NCI-H2227 treated with DMSO at 0.1 percent for 48 hours (cell line): Measurements from ENCODE around the gene HEG1.

ENCODE experiments used
- DNase-seq: peaks from one replicate; lab custom pipeline; 2025; lab: John Stamatoyannopoulos, UW

Gene HEG1

DNA sequence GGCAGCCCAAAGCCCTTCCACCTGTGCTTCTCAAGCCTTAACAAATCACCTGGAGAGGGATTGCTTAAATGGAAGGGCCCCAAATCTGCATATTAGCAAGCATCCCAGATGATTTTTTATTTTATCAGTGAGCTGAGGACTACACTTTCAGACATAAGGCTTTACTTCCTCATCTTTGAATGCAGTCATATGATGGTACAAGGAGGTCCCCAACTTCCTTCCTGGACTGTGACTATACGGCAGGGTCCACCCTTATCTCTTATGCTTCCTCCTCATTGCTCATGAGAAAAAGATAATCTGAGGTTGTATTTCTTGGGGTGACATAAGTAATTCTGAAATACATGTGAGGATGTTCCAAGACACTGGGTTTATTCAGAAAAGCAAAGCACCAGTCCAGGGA, 13.7 kb upstream of the HEG1 start:
- DNase-seq, result no peak

DNA sequence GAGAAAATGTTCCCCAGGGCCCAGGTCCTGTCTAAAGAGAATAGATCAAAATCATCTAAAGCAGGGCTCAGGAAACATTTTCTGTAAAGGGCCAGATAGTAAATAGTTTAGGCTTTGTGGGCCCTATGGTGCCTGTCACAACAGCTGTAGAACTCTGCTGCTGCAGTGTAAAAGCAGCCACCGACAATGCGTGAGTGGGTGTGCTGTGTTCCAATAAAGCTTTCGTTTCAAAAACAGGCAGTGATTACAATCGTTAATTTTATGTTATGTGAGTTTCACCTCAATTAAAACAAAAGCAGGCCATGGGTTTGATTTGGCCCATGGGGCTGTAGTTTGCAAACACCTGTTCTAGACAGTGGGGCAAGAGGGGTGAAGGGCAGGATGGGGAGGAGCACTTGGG, 12.5 kb upstream of the HEG1 start:
- DNase-seq, result no peak

DNA sequence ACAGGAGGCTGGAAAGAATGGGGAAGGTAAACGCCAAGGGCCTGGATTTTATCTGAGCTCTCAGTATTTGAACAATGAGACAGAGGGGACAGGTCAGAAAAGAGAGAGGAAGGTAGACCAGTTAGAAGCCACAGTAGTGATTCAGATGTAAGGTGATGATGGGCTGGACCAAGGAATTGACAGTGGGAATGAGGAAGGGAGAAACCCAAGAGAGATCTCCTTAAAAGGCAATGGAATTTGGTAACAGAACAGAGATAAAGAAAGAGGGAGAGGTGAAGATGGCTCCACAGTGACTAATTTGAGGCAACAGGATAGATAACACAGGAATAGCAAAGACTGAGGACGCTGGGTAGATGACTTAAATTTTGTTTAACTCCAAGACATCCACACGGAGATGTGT, 11.4 kb upstream of the HEG1 start:
- no peak for DNase-seq

DNA sequence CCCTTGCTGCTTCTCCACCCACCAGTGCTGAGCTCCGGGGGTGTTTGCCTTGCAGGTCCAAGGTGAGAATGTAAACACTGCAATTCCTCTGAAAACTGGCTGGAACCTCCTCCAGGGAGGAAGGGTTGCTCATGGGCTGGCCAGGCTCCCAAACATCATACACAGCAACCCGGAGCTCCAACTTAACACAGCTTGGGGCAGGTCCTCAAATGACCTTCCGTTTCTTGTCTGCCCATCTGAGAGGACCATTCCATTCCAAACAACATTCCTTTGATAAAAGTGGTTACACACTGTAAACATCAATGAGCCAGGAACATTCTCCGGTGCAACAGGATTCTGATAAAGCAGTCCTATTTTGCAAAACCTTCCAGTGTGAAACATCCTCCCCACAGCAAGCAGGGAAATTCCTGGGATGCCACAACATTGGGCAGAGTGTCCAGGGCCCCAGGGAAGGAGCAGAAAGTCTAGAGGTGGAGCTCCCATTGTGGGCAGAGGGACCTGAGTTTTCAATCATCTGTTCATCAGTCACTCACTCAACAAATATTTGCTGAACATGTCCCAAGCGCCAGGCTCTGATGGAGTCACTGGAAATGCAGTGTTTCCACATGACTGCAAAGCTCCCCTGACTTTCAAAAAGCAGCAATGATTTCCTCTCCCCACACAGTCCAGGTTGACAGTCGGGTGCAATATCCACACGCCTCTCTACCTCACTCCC, 7.3 kb upstream of the HEG1 start:
- DNase-seq, result no peak

DNA sequence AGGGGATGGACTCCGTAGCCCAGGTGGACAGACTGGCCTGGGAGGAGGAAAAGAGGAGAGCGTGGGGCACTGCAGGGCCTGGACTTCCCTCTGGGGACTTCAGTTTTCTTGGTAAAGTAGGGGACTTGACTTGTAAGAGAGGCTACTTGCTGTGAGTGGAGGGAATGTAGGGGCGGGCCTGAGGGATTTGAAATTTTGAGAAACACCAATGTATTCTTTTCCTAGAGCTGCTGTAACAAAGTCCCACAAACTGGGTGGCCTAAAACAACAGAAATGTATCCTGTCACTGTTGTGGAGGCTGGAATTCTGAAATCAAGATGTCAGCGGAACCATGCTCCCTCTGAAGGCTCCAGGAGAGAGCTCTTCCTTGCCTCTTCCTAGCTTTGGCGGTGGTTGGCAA, 5.8 kb upstream of the HEG1 start:
- no peak for DNase-seq

DNA sequence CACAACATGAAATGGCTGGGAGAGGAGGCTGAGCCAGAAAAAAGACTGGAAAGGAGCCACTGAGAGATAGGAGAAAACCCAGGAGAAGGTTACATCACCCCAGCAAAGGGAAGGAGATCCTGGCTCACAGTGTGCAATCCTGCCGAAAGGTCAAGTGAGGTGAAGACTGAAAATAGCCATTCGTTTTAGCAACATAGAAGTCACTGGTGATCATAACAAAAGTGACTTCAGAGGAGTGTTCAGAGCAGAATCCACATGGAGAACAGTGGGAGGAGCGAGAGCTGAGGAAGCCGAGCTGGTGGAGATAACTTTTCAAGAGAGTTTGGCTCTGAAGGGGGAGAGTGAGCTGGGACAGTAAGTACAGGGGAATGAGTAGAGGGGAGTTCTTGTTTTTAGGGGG, 5.4 kb upstream of the HEG1 start:
- DNase-seq, result no peak

DNA sequence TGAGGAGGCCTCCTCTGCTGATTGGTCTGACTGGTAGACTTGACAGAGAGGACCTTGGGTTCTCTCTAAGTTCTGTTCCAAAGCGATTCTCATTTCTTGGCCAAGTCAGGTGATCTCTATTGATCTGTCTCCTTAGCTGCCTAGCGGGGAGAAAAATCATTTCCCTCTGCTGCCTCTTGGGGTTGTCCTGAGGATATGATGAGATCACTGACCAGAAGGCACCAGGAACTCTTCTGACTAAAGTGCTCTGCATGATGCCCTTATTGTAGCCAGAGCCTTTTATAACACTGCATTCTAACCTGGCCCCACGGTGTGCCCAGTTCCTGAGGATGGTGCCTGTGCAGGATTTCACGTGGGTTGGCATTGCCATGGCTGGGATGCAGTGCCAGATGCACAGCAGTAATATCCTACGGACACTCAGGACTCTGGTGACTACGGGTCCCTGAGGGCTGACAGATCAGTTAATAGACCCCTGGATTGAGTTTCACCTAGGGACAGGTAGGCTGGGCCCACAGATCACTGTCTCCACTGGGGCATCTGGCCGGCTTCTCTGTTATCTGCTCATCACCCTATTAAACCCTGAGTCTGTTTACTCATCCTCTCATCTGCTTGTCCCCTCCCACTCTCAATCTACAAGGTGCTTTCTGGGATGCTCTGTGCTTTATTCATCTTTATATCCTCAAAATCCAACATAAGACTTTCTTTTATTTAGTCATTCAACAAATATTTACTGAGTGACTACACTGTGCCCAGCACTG, 3.9 kb upstream of the HEG1 start:
- no peak for DNase-seq

DNA sequence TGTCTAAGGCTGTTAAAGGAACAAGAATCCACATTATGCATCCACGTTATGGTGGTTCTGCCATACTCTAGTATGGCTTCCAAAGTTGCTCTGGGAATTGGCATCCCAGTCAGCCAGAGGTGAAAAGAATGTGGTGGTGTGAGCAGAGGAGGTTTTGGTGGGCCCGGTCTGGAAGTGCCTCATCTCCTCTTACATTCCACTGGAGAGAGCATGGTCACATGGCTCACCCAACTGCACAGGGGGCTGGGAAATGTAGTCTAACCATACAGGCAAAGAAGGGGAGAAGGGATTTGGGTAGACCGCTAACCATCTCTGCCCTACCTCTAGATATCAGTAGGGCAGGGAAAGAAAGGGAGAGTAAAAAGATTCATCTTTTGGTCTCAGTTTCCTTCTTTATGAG, 3.2 kb upstream of the HEG1 start:
- DNase-seq, result no peak

DNA sequence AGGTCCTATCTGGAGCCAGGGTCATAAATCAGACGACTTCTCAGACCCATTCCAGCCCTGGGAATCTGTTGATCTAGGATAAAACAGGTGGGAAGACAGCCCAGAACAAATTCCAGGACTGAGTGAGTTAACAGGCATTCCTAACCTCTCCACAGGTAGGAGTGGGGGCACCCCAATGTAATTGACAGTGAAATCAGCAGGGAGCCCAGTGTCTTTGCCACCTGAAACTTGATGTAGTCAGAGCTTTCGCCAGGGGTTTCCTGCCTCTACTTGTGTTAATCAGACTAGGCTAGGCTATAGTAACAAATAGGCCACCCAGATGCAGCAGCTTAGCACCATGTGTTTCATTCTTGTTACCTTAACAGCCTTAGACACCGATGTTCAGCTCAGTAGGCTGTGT, 2.7 kb upstream of the HEG1 start:
- no peak for DNase-seq

DNA sequence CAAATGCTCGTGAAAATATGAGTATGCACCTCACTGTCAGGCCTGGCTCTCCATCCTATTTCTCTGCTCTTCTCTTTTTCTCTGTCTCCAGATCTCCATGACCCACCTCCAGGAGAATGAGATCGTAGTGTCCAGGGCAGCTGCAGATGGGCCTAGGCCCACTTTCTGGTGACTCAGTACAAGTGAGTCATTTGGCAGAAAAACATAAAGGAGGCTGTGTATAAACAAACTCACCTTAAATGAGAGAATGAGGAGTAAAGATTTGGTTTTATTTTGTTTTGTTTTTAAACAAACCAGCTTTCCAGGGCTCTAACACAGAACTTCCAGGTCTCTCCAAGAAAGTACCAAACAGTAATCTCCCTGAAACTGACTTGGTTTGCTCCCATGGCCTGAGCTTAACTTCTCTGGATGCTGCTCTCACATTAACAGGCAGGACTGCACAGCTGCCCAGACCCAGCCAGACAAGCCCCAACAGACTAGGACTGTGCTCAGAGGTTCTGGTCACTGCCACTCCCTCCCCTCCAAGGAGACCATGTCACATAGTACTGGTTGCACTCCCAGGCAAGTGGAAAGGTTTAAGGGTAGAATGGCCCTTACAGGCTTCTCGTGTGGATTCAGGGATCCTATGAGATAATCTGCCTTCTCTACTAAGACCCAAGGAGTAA, 1.5 kb upstream of the HEG1 start:
- no peak for DNase-seq

DNA sequence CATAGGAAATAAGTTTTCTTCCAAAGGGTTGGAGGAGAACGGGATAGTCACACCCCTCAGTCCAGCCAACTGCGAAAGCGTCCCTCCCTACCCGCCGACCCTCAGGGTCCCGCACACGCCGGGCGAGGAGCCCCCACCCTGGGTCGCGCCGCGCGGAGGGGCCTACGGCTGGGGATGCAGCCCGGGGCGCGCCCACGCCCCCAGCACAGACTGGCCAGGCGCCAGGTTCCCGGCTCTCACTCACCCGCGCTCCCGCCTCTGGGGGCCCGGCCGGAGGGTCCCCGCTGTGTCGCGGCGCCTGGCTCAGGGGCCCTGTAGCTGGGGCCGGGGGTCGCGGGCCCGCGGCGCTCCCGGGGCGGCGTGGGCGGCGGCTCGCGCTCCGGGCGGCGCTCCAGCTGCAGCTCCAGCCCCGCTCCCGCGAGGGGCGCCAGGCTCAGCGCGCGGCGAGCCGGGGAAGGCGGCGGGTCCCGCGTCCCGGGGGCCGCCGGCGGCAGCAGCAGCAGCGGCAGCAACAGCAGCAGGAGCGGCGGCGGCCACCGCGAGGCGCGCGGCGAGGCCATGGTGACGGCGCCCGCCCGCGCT, 375 bp downstream of the HEG1 start:
- DNase-seq, result no peak

DNA sequence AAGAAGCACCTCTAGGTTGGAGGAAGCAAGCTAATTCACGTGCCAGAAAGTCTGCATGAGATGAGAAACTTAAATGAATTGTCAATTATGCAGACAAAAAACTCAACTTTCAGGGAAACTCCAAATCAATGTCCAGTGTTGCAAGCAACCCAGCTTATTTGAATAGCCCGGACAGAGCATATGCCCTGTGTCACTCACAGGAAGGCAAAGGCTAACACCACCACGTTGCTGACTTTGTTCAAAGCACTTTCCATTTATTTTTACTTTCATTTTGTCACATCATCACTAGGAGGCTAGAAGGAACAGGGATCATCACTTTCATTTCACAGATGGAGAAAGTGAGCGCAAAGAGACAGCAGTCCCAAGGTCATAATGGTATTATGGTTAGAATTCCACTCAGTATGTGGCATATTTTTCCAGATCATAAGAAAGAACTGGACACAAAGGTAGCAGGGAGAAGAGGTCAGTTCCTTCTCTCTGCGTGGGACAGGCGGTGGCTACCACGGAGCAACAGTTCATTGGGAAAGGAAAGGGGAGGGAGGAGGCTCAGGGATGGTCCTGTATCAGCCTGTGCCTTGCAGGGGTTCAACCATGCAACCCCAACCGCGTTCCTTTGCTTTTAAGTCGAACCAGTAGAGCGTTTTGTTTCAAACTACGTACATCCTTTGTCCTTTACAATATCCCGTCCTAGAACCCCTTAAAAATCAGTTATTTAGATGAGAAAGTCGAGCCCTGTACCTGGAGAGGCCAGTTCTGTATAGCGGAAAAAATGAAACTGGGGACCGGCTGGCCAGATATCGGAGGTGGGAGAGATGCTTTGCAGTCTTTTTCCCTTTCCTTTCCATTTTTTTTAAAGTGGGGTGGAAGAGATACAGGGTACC, 1.1 kb downstream of the HEG1 start:
- DNase-seq, result no peak

DNA sequence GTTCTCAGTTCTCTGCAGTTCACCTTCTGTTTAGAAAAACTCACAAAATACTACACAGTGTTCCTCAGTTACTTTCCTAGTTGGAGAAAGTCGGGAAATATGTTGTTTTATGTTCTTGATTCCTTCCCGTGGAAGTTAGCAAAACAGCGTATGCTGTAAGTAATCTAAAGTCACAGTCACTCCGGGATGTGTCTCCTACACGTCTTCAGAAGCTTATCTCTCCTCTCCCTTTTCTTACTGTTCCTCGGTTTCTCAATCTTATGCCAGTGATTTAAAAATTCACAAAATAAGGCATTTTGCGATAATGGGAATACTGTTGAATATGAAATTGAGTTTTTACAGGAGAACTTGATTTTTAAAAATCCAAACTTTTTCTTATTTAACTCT, 1.7 kb downstream of the HEG1 start:
- DNase-seq, result no peak

DNA sequence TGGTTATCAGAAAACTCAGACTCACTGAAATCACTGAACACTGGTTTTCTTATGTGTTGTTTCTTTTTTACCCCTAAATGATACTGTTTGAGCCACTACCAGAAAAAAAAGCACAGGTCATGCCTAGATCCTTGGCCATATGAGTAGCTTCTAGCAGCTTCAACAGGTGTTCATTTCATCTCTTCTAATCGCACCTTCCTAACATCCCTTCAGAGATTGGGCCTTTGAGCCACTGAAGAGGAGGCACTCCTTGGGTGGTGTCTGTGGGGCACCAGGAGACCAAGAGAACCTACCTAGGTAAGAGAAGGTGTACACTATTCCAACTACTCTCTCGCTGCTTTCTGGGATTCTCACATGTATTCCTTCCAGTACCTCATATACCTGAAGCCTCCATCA, 2.5 kb downstream of the HEG1 start:
- no peak for DNase-seq

DNA sequence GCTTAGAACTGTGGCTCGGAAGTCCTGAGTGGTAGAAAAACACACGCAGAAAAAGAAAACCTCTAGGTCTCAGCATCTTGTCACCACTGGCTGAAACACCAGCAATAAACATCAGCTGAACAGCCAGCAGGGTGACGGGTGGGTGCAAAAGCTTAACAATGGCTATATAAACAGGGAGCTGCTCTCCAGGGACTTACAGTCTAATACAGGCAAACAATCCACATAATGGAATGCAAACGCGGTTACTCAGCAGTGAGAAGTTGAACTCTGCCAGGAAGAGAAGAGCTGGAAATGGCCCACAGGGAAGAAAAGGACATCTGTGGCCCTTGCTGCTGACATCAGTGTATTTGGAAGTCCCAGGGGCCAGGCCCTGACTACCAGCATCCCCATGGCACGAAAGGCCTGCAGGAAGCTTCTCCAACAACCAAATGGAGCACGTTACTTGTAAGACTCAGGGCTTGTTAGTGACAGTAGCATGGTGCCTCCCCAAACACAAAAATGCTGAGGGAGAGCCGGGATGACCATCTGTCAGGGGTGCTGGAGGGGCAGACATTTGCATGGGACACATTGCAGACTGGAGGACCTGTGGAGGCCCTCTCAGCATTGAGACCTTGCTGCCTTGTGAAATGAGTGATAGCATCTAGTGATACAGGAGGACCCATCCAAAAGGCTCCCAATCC, 3.0 kb downstream of the HEG1 start:
- DNase-seq, result no peak

DNA sequence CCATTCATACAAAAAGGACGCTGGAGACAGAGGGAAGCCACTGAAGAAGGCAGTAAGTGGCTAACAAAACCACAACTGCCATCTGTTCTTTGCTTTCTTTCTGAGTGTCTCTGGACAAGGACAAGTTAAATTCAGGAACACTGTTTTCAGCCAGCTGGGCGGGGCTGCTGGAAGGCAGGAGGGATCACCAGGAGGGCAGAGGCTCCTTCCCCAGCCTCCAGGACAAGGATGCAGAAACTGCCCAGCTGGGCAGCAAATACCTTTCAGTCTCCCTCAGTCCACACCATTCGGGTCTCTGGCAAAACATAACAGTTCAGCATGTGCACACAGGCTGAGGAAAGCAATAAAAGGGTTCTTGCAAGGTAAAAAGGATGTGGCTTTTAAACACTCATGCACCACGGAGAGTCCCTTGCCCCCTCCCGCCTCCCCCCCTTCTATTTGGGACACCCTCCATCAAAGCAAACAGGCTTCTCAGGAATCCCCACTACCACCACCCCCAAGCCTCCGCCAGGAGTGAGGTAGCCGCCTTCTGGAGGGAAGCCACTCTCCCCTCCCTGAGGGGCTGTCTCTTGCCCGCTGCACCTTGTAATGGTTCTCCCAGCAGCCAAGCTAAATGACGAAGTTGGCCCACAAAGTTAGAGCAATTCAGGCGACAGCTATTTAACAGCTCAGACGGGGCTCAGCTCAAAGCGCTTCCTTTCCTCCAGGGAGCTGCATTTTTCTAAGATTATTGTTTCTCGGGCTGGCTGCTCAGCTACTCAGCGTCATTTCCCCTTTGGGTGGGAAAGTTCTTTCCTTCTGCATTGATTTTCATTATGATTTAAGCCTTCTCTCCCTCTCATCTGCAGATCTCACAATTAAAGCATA, 3.8 kb downstream of the HEG1 start:
- DNase-seq, result no peak

DNA sequence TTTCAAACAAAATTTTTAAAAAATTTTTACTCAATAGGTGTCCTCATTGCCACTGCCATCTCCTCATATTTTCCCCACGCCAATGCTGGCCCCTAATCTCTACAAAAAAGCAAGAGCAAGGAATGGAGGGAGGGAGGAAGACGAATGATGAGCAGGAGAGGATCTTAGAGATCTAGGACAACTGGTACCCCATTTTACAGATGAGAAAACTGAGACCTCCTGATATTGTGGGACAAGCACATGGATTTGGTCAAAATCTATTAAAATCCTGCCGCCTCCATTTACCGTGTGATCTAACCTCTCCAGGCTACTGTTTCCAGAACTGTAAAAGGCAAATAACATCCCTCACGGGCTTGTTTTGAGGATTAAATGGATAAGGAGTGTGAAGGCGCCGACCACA, 4.6 kb downstream of the HEG1 start:
- no peak for DNase-seq

DNA sequence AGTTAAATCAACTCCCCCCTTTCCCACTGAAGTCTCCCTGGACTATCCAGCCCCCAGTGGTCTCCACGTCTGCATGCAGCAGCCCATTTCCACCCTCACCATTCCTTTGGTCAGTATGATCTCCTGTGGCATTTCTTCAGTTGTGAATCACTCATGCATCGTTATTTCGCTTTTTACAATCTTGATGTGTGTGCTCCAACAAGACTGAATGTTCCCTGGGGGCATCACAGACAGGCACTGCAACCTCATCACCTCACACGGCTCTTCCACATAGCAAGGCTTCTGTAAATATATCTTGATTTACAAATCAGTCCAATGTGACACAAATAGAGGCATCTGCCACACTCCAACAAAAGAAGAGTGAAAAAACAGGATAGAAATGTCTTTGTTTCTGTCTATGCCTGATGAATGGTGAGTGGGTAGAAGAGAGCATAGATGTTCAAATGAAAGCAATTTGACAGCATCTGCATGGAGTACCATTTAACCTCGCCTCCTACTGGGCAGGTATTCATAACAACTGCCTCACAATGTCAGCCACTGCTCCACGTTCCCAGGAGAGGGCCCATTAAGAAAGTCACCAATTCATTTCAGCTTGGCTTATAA, 5.2 kb downstream of the HEG1 start:
- DNase-seq, result no peak

DNA sequence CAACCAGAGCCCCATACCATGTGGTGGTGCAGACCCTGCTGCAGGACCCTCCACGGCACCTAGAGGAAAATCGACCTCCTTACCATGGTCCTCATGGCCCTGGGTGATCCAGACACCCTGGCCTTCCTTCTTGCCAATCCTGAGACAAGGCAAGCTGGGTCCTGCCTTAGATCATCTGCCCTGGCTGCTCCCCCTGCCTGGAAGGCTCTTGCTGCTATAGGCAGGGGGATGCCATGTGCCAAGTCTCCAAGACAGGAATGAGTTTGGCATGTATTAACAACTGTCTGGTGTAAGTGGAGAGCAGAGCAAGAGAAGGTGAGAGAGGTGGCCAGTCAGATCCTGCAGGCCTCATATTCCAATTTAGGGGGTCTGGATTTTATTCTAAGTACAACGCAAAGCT, 7.5 kb downstream of the HEG1 start:
- no peak for DNase-seq

DNA sequence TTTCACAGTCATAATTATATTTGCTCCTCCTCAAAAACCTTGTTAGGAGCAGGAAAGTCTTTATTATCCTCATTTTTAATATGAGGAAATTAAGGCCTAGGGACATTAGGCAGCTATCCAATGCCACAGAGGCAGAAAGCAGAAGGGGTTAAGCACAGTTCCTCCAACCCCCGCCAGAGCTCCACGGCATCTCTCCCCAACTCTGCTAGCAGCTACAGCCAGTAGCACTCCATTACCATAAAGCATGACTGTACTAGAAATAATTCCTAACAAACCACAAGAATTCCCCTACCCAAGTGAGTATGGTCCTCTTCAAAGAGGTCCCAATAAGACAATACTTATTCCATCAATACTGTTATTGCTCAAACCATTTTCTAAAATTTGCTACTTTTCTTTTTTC, 9.8 kb downstream of the HEG1 start:
- no peak for DNase-seq
